Measurements from ENCODE around the gene SELENOP. TPM values are rescaled to one million over a fixed set of nuclear protein-coding genes. Genes with fewer than 3 reads are reported as not detected.

The SELENOP gene
- total RNA-seq, 1 experiment from 2014 or later, result 5.3 TPM

DNA sequence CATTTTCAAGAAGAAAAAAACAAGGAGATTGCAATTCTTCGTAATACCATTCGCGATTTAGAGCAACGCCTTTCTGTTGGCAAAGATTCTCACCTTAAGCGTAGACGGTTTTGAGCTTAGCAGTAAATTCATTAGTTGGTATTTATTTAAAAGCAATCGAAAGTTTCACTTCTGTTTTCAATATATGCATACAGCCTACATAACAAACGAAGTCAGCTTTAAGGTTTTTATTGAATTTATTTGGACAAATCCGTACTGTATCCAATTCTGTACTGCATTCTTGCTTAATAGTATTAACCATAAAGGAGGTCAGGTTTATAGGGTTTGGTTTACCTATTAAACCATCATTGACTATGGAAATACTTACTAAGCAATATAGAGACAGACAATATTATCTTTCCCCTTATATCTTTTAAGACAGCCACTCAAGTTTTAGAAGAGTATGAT lies 12.0 kb downstream of the SELENOP start:
- TF ChIP-seq, protein P1, sequence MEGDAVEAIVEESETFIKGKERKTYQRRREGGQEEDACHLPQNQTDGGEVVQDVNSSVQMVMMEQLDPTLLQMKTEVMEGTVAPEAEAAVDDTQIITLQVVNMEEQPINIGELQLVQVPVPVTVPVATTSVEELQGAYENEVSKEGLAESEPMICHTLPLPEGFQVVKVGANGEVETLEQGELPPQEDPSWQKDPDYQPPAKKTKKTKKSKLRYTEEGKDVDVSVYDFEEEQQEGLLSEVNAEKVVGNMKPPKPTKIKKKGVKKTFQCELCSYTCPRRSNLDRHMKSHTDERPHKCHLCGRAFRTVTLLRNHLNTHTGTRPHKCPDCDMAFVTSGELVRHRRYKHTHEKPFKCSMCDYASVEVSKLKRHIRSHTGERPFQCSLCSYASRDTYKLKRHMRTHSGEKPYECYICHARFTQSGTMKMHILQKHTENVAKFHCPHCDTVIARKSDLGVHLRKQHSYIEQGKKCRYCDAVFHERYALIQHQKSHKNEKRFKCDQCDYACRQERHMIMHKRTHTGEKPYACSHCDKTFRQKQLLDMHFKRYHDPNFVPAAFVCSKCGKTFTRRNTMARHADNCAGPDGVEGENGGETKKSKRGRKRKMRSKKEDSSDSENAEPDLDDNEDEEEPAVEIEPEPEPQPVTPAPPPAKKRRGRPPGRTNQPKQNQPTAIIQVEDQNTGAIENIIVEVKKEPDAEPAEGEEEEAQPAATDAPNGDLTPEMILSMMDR (conservative IDR thresholded peaks at IDR 0.05), result no peak
- TF ChIP-seq EZH2 (IDR thresholded peaks at IDR 0.05; ENCODE audit: low read depth), result no peak

DNA sequence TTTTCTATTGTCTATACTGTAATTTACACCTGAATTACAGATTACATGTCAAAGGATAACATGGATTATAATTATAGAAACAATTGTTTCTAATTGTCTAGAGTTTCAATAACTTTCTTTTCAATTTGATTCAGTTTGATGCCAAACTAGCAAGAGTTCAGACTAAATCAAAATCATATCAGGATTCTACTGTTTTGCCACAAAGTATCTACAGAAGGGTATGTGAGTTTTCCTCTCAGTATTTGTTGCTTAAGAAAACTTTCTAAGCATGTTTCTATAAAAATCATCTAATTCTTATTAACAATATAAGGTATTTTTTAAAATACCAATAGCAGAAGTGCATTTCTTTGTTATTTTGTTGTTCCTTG lies 12.5 kb downstream of the SELENOP start:
- no peak overlapping the region for H2AFZ ChIP-seq
- no peaks in the 10 kb centered on the region for H3K27me3 ChIP-seq (ENCODE audit: insufficient read depth, low read depth)
- ChIA-PET POLR2A (ENCODE audit: unreplicated experiment) (no interaction called here), CTCF (no interaction called here)
- no peak overlapping the region for H3K4me3 ChIP-seq
- H3K9me2 ChIP-seq (ENCODE audit: insufficient read depth), result no peaks in the 10 kb centered on the region
- H3F3A ChIP-seq (ENCODE audit: insufficient read depth, low read depth), result no peaks in the 10 kb centered on the region
- H3K79me2 ChIP-seq (ENCODE audit: low read depth), result no peaks in the 10 kb centered on the region
- no peaks in the 10 kb centered on the region for H3K36me3 ChIP-seq (ENCODE audit: low read depth)
- no peak overlapping the region for H3K27ac ChIP-seq
- no peaks in the 10 kb centered on the region for H3K9me3 ChIP-seq (ENCODE audit: insufficient read depth, low read depth)
- DNase-seq, result no peak
- intact Hi-C loops (cut with micrococcal nuclease; ENCODE audit: unreplicated experiment), result no loop called here
- BruUV-seq (replicated peaks), result no TSS peak
- H3K4me1 ChIP-seq (replicated peaks; ENCODE audit: insufficient read depth), result no peaks in the 10 kb centered on the region
- TF ChIP-seq, protein P1 (conservative IDR thresholded peaks at IDR 0.05), result no peak
- TF ChIP-seq EZH2 (IDR thresholded peaks at IDR 0.05; ENCODE audit: low read depth), result no peak
- H4K20me1 ChIP-seq (ENCODE audit: insufficient read depth), result no peaks in the 10 kb centered on the region
- no peak overlapping the region for H3K4me2 ChIP-seq

More for the DNA sequence above, 12.0 kb downstream of the SELENOP start:
- Histone ChIP-seq H3K9me2 (ENCODE audit: insufficient read depth) (no peaks in the 10 kb centered on the region), H3K27ac (no peak overlapping the region), H3K27me3 (ENCODE audit: insufficient read depth, low read depth) (no peaks in the 10 kb centered on the region), H3F3A (ENCODE audit: insufficient read depth, low read depth) (no peaks in the 10 kb centered on the region), H2AFZ (no peak overlapping the region), H3K4me2 (no peak overlapping the region), H3K4me3 (no peak overlapping the region), H4K20me1 (ENCODE audit: insufficient read depth) (no peaks in the 10 kb centered on the region), H3K9me3 (ENCODE audit: insufficient read depth, low read depth) (no peaks in the 10 kb centered on the region), H3K4me1 (replicated peaks; ENCODE audit: insufficient read depth) (no peaks in the 10 kb centered on the region), H3K79me2 (ENCODE audit: low read depth) (no peaks in the 10 kb centered on the region), H3K36me3 (ENCODE audit: low read depth) (no peaks in the 10 kb centered on the region)
- BruUV-seq (replicated peaks), result no TSS peak
- CTCF ChIA-PET, result no interaction called here
- POLR2A ChIA-PET (ENCODE audit: unreplicated experiment), result no interaction called here
- intact Hi-C loops (cut with micrococcal nuclease; ENCODE audit: unreplicated experiment), result no loop called here
- DNase-seq, result no peak

DNA sequence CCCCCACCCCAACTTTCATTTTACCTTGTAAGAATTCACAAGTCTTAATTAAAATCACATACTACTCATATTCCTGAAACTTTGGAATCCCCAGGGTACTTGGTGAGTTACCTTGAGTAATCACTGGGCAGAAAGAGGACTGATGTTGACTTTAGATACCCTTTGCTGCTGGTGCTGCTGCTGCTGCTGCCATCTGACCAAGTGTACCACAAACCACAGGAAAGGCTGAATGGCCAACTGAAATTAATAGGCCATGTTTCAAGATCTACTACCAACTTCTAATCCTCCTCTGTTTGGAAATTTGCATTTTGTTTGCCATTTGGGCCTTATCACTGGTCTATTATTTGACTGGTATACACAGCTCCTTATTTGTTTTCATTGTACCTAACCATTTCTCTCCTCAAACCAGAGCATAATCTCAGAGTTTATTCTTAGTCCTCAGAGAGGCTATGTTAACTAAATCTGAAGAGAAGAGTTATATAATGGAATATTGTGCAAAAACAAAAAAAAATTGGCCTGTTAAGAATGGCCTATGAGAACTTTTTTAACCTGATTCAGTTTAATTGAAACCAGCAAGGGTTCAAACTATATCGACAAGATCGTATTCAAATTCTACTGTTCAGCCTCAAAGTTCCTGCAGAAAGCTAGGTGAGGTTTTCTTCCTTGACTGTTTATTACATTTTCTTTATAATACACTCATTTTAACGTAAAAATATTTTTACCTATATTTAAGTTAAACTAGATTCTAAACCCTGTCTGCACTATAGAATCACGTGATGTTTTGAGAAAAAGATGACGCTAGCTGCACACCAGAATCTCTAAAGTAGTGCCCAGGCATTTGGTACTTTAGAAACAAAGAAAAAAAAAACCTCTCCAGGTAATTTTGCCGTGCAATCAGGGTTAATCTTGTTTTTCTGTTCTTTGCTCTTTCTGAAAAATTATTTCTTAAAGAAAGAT lies 13.1 kb downstream of the SELENOP start:
- Histone ChIP-seq H3K4me3 (no peak overlapping the region), H3K9me3 (ENCODE audit: insufficient read depth, low read depth) (no peaks in the 10 kb centered on the region), H3F3A (ENCODE audit: insufficient read depth, low read depth) (no peaks in the 10 kb centered on the region), H3K4me1 (replicated peaks; ENCODE audit: insufficient read depth) (no peaks in the 10 kb centered on the region), H3K4me2 (no peak overlapping the region), H2AFZ (no peak overlapping the region), H3K9me2 (ENCODE audit: insufficient read depth) (no peaks in the 10 kb centered on the region), H4K20me1 (ENCODE audit: insufficient read depth) (no peaks in the 10 kb centered on the region), H3K79me2 (ENCODE audit: low read depth) (no peaks in the 10 kb centered on the region), H3K27ac (no peak overlapping the region), H3K36me3 (ENCODE audit: low read depth) (no peaks in the 10 kb centered on the region), H3K27me3 (ENCODE audit: insufficient read depth, low read depth) (no peaks in the 10 kb centered on the region)
- BruUV-seq (replicated peaks), result no TSS peak
- no peak for TF ChIP-seq EZH2 (IDR thresholded peaks at IDR 0.05; ENCODE audit: low read depth)
- TF ChIP-seq, protein P1 (conservative IDR thresholded peaks at IDR 0.05), result no peak
- ChIA-PET POLR2A (ENCODE audit: unreplicated experiment) (no interaction called here), CTCF (no interaction called here)
- DNase-seq, result no peak
- intact Hi-C loops (cut with micrococcal nuclease; ENCODE audit: unreplicated experiment), result no loop called here
